Left ventricle myocardium inferior (tissue), 1 donor: ENCODE data around the gene ERICH4. TPM values are rescaled to one million over a fixed set of nuclear protein-coding genes. Genes with fewer than 3 reads are reported as not detected.
"Not testable (repeated sequence)": the region's sequence is repeated elsewhere in the genome, so short reads cannot be mapped to it uniquely, and the experiment has no call there.

ENCODE experiments used
- DNase-seq: peaks from one replicate; pipeline ENCODE4 v3.0.0-alpha.2; 2020
- H3K27ac ChIP-seq: fragments of 200-600 bp; replicated peaks from 2 replicates; pipeline ENCODE4 v1.8.0; 2021
- H3K27me3 ChIP-seq: fragments of 200-600 bp; 2 replicates; pipeline ENCODE4 v1.8.0; 2021; ENCODE audit warnings: low read depth
- H3K36me3 ChIP-seq: fragments of 200-600 bp; 2 replicates; pipeline ENCODE4 v1.8.0; 2021
- H3K4me1 ChIP-seq: fragments of 200-600 bp; 2 replicates; pipeline ENCODE4 v1.8.0; 2021
- H3K4me3 ChIP-seq: fragments of 200-600 bp; 2 replicates; pipeline ENCODE4 v1.8.0; 2021; ENCODE audit warnings: mild to moderate bottlenecking, moderate library complexity
- H3K9me3 ChIP-seq: fragments of 200-600 bp; replicated peaks from 2 replicates; pipeline ENCODE4 v1.8.0; 2021
- intact Hi-C: fragments of 100-400 bp; cut with micrococcal nuclease; formaldehyde crosslinking; loops from one replicate; pipeline ENCODE4 v1.11.0; 2022
- total RNA-seq: library from RNA; stranded (reverse); fragmentation: NEBNext Ultra II Directional; extraction: Animal tissue kit (Norgen Biotek cat#: 25700); gene quantifications from one replicate; pipeline ENCODE4 v1.2.1, GENCODE V29; 2021
- TF ChIP-seq, protein P1 (sequence below): fragments of 200-600 bp; IDR thresholded peaks from 2 replicates; pipeline ENCODE4 v1.8.0; 2021; ENCODE audit warnings: antibody characterized with exemption, mild to moderate bottlenecking, borderline replicate concordance
- donor health status: DM: no; HTN: yes; CAD: no; lungs with severe emphysema.

The ERICH4 gene
- total RNA-seq, 1 donor from 2014 or later, result not detected

DNA sequence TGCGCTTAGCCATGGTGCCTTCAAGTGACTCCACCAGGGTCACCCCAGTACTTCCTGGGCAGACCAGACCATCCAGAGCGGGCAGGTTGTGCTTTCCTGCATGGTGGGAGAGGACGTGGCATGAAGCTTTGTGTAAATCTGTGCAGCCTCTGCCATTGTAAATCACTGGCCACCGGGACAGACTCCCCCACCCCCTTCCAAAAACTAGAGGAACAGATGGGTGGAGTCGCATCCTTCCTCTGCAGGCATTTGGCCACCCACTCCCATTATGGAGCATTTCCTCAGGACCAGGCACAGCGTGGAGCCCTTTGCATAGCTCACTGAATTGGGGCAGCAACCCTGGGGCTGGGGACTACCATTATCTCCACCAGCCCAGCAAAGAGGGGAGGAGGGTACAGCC lies 37.2 kb upstream of the ERICH4 start:
- intact Hi-C loops, result no loop called here
- Histone ChIP-seq H3K4me3 (no peak overlapping the region), H3K27me3 (no peaks in the 10 kb centered on the region), H3K36me3 (no peaks in the 10 kb centered on the region), H3K4me1 (peaks cover 98% of the 10 kb centered on the region), H3K27ac (peak overlapping the region; percentile 87), H3K9me3 (no peaks in the 10 kb centered on the region)
- DNase-seq, result peak; percentile 26
- TF ChIP-seq, protein P1, sequence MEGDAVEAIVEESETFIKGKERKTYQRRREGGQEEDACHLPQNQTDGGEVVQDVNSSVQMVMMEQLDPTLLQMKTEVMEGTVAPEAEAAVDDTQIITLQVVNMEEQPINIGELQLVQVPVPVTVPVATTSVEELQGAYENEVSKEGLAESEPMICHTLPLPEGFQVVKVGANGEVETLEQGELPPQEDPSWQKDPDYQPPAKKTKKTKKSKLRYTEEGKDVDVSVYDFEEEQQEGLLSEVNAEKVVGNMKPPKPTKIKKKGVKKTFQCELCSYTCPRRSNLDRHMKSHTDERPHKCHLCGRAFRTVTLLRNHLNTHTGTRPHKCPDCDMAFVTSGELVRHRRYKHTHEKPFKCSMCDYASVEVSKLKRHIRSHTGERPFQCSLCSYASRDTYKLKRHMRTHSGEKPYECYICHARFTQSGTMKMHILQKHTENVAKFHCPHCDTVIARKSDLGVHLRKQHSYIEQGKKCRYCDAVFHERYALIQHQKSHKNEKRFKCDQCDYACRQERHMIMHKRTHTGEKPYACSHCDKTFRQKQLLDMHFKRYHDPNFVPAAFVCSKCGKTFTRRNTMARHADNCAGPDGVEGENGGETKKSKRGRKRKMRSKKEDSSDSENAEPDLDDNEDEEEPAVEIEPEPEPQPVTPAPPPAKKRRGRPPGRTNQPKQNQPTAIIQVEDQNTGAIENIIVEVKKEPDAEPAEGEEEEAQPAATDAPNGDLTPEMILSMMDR, result no peak

DNA sequence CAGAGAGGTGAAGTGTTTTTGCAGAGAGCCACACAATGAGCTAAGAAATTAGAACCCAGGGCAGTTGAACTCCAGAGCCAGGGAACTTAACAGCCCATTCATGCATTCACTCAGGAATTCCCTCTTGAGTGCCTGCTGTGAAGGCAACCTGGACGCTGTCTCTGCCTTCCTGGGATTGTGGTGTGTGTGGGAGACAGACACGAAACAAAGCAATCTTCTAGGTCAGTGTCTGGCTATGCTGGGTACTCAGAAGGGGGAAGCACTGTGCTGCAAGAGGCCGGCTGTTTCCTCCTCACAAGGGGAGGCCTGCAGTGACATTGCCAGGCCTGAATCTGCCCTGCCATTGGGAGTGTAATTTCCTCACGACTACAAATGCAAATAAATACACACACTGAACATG lies 35.7 kb upstream of the ERICH4 start:
- Histone ChIP-seq H3K27ac (peak overlapping the region; percentile 87), H3K36me3 (no peaks in the 10 kb centered on the region), H3K4me1 (peaks cover 98% of the 10 kb centered on the region), H3K27me3 (no peaks in the 10 kb centered on the region), H3K9me3 (no peaks in the 10 kb centered on the region), H3K4me3 (no peak overlapping the region)
- intact Hi-C loops, result no loop called here
- TF ChIP-seq, protein P1, result no peak
- no peak for DNase-seq

DNA sequence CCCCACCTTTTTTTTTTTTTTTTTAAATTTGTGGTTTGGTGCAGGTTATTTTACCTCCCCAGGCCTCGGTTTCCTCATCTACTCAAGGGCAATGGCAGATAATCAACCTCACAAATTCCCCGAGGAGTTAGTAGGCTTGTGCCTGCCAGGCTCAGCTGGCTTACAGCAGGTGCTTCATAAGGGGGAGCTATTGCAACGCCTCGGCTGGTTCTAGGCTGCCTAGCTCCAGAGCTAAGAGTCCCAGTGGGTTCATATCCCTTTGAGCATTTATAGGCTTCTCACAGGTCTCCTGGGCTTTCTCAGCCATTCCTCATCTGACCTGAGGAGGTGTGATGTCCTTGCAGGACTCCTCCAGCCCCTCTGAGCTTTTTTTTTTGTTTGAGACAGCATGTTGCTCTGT lies 34.7 kb upstream of the ERICH4 start:
- Histone ChIP-seq H3K4me3 (no peak overlapping the region), H3K4me1 (peaks cover 97% of the 10 kb centered on the region), H3K9me3 (no peaks in the 10 kb centered on the region), H3K27ac (peak overlapping the region; percentile 87), H3K36me3 (peaks cover 9% of the 10 kb centered on the region), H3K27me3 (no peaks in the 10 kb centered on the region)
- intact Hi-C loops, result no loop called here
- TF ChIP-seq, protein P1, result peak; percentile 17
- no peak for DNase-seq

DNA sequence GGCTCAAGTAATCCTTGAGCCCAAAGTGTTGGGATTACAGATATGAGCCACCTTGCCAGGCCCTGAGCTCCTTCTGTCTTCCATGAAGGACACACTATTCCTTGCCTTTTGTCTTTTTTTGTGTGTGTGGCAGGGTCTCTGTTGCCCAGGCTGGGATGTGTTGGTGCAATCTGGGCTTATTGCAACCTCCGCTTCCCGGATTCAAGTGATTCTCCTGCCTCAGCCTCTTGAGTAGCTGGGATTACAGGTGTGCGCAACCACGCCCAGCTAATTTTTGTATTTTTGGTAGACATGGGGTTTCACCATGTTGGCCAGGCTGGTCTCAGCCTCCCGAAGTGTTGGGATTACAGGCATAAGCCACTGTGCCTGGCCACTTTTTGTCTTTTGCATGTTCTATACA lies 34.1 kb upstream of the ERICH4 start:
- DNase-seq, intact Hi-C loops, H3K4me3 ChIP-seq, H3K27me3 ChIP-seq, H3K9me3 ChIP-seq: not testable (repeated sequence)
- Histone ChIP-seq H3K27ac (peak overlapping the region; percentile 87), H3K36me3 (peaks cover 15% of the 10 kb centered on the region), H3K4me1 (peaks cover 91% of the 10 kb centered on the region)

DNA sequence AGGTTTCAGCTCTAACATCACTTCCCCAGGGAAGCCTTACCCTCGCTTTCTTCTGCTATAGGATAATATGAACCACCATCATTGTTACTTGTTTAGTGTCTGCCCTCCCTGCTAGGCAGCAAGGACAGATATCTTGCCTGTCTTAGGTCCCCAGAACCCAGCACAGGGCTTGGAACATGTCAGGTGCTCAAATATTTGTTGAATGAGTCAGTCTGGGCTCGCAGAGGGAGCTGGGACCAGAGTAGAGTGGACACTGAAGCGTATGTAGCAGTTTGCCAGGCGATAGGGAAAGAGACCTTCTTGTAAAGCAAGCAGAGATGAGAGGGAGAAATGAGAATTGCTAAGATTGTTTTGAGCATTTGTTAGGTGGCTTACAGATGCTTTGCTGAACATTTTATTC lies 33.7 kb upstream of the ERICH4 start:
- H3K4me1 ChIP-seq, result peaks cover 86% of the 10 kb centered on the region
- DNase-seq, result no peak

DNA sequence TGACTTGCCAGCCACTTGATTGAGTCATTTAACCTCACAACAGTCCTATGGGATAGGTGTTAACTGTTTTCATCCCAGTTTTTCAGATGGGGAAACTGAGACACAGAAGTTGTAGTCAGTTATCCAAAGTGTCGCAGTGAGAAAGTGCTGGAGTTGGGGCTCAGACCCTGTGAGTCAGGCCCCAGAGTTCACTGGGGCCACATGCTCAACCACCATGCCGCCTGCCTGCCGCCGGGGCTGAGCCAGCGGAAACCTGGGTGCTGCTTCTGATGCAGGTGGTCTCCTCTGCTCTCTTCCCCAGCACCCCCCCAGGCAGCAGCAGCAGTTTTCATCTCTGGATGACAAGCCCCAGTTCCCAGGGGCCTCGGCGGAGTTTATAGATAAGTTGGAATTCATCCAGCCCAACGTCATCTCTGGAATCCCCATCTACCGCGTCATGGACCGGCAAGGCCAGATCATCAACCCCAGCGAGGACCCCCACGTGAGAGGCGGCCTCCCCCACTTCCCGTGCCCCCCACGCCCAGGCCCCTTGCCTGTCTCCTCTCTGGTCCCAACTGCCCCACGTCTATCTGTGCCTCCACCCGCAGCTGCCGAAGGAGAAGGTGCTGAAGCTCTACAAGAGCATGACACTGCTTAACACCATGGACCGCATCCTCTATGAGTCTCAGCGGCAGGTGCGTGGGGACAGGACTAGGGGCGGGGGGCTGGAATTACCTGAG lies 32.5 kb upstream of the ERICH4 start:
- peak overlapping the region; percentile 87 for H3K27ac ChIP-seq

More for the DNA sequence above, 33.7 kb upstream of the ERICH4 start:
- Histone ChIP-seq H3K9me3 (no peaks in the 10 kb centered on the region), H3K36me3 (peaks cover 19% of the 10 kb centered on the region), H3K4me3 (peak overlapping the region; percentile 2), H3K27ac (peak overlapping the region; percentile 87), H3K27me3 (no peaks in the 10 kb centered on the region)
- intact Hi-C loops, result no loop called here
- TF ChIP-seq, protein P1, result no peak

More for the DNA sequence above, 32.5 kb upstream of the ERICH4 start:
- Histone ChIP-seq H3K36me3 (peaks cover 31% of the 10 kb centered on the region), H3K9me3 (no peaks in the 10 kb centered on the region), H3K4me3 (no peak overlapping the region), H3K4me1 (peaks cover 74% of the 10 kb centered on the region), H3K27me3 (no peaks in the 10 kb centered on the region)
- intact Hi-C loops, result no loop called here
- no peak for DNase-seq
- TF ChIP-seq, protein P1, result no peak
